ENCODE measurements around the gene MSRB3. TPM values are rescaled to one million over a fixed set of nuclear protein-coding genes. Genes with fewer than 3 reads are reported as not detected.

MSRB3 gene
- total RNA-seq, 2 experiments from 2014 or later = not detected

- H3K36me3 Mint-ChIP-seq (ENCODE audit: low read depth) = no peaks in the 10 kb centered on the region
Observed at GRCh38 chr12:65501935-65502334, 223.5 kb downstream of the MSRB3 start.

GRCh38 chr12:65504417-65504816 is 225.9 kb downstream of the MSRB3 start:
- Mint-ChIP-seq H3K9me3 (no peaks in the 10 kb centered on the region), H3K27me3 (peaks cover 3% of the 10 kb centered on the region), H3K36me3 (ENCODE audit: low read depth) (no peaks in the 10 kb centered on the region), H3K4me1 (ENCODE audit: low read depth) (no peaks in the 10 kb centered on the region), H3K4me3 (no peak overlapping the region), H3K27ac (no peak overlapping the region)
- intact Hi-C loops (cut with micrococcal nuclease) = no loop called here
- CTCF ChIA-PET = no interaction called here
- POLR2A ChIA-PET = no interaction called here
- no peak for ATAC-seq
- no peak for DNase-seq
- no peak for TF ChIP-seq CTCF (IDR thresholded peaks at IDR 0.05)

More at GRCh38 chr12:65501935-65502334, 223.5 kb downstream of the MSRB3 start:
- DNase-seq (no peak), ATAC-seq (no peak)
- Mint-ChIP-seq H3K9me3 (no peaks in the 10 kb centered on the region), H3K27ac (no peak overlapping the region), H3K27me3 (peaks cover 3% of the 10 kb centered on the region), H3K4me3 (no peak overlapping the region), H3K4me1 (ENCODE audit: low read depth) (no peaks in the 10 kb centered on the region)
- ChIA-PET POLR2A (no interaction called here), CTCF (no interaction called here)
- intact Hi-C loops (cut with micrococcal nuclease) = no loop called here
- TF ChIP-seq CTCF (IDR thresholded peaks at IDR 0.05) = no peak

GRCh38 chr12:65505386-65506121 is 227.1 kb downstream of the MSRB3 start:
- ChIA-PET POLR2A (no interaction called here), CTCF (no interaction called here)
- no peak for TF ChIP-seq CTCF (IDR thresholded peaks at IDR 0.05)
- H3K27ac Mint-ChIP-seq = no peak overlapping the region
- ATAC-seq = no peak
- H3K9me3 Mint-ChIP-seq = no peaks in the 10 kb centered on the region
- H3K36me3 Mint-ChIP-seq (ENCODE audit: low read depth) = no peaks in the 10 kb centered on the region
- no peaks in the 10 kb centered on the region for H3K4me1 Mint-ChIP-seq (ENCODE audit: low read depth)
- intact Hi-C loops (cut with micrococcal nuclease) = no loop called here
- no peak for DNase-seq
- peaks cover 3% of the 10 kb centered on the region for H3K27me3 Mint-ChIP-seq
- no peak overlapping the region for H3K4me3 Mint-ChIP-seq

- ChIA-PET POLR2A (no interaction called here), CTCF (no interaction called here)
- TF ChIP-seq CTCF (IDR thresholded peaks at IDR 0.05) = no peak
- ATAC-seq (no peak), DNase-seq (no peak)
- Mint-ChIP-seq H3K27me3 (peaks cover 3% of the 10 kb centered on the region), H3K9me3 (no peaks in the 10 kb centered on the region), H3K36me3 (ENCODE audit: low read depth) (no peaks in the 10 kb centered on the region), H3K4me3 (no peak overlapping the region), H3K27ac (no peak overlapping the region), H3K4me1 (ENCODE audit: low read depth) (no peaks in the 10 kb centered on the region)
- intact Hi-C loops (cut with micrococcal nuclease) = no loop called here
Observed at GRCh38 chr12:65508276-65509035, 230.0 kb downstream of the MSRB3 start.

GRCh38 chr12:65510007-65510406 is 231.5 kb downstream of the MSRB3 start:
- Mint-ChIP-seq H3K4me3 (no peak overlapping the region), H3K27me3 (peaks cover 3% of the 10 kb centered on the region), H3K27ac (no peak overlapping the region), H3K36me3 (ENCODE audit: low read depth) (no peaks in the 10 kb centered on the region), H3K4me1 (ENCODE audit: low read depth) (no peaks in the 10 kb centered on the region), H3K9me3 (no peaks in the 10 kb centered on the region)
- no peak for TF ChIP-seq CTCF (IDR thresholded peaks at IDR 0.05)
- POLR2A ChIA-PET = no interaction called here
- CTCF ChIA-PET = no interaction called here
- DNase-seq = no peak
- intact Hi-C loops (cut with micrococcal nuclease) = no loop called here
- no peak for ATAC-seq

All from activated CD8-positive, alpha-beta T cell treated with anti-CD3 and anti-CD28 coated beads for 36 hours (primary cell).